Hepatocyte (in vitro differentiated cells): ENCODE data around the gene PDILT.

ENCODE experiments used
- EZH2phosphoT487 ChIP-seq: fragments of 200-600 bp; sonication (generic); IDR thresholded peaks from one replicate; pipeline ENCODE4 v1.6.1; 2018; ENCODE audit warnings: antibody characterized with exemption, mild to moderate bottlenecking, low read depth, moderate library complexity; ENCODE audit not compliant: unreplicated experiment, severe bottlenecking
- TF ChIP-seq, protein P1 (sequence below): fragments of 200-600 bp; sonication (generic); IDR thresholded peaks from 2 replicates; pipeline ENCODE4 v1.5.1; 2016; ENCODE audit warnings: antibody characterized with exemption, mild to moderate bottlenecking; ENCODE audit not compliant: poor library complexity

DNA sequence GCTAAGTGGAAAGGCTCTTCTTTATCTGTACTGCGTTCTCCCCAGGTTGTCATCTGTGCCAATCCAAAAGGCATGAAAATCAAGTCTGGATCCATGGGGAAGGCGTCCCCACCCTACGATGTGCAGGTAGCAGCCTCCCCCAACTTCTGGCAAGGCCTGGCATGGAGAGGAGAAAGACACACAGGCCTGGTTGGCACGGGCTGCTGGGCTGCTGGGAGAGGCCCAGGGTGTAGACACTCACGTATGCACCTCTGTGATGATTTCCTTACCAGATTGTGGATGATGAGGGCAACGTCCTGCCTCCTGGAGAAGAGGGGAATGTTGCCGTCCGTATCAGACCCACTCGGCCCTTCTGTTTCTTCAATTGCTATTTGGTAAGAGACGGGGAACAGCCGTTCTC, 26.4 kb upstream of the PDILT start:
- TF ChIP-seq, protein P1, sequence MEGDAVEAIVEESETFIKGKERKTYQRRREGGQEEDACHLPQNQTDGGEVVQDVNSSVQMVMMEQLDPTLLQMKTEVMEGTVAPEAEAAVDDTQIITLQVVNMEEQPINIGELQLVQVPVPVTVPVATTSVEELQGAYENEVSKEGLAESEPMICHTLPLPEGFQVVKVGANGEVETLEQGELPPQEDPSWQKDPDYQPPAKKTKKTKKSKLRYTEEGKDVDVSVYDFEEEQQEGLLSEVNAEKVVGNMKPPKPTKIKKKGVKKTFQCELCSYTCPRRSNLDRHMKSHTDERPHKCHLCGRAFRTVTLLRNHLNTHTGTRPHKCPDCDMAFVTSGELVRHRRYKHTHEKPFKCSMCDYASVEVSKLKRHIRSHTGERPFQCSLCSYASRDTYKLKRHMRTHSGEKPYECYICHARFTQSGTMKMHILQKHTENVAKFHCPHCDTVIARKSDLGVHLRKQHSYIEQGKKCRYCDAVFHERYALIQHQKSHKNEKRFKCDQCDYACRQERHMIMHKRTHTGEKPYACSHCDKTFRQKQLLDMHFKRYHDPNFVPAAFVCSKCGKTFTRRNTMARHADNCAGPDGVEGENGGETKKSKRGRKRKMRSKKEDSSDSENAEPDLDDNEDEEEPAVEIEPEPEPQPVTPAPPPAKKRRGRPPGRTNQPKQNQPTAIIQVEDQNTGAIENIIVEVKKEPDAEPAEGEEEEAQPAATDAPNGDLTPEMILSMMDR = no peak
- no peak for TF ChIP-seq EZH2phosphoT487
